ENCODE results near the gene TMC2. TPM values are rescaled to one million over a fixed set of nuclear protein-coding genes. Genes with fewer than 3 reads are reported as not detected.
A peak's percentile ranks its signal among the peaks of the same experiment; 100 is the strongest.

Gene TMC2
- total RNA-seq, 2 donors from 2014 or later = 0.24 TPM; not detected in 1

DNA sequence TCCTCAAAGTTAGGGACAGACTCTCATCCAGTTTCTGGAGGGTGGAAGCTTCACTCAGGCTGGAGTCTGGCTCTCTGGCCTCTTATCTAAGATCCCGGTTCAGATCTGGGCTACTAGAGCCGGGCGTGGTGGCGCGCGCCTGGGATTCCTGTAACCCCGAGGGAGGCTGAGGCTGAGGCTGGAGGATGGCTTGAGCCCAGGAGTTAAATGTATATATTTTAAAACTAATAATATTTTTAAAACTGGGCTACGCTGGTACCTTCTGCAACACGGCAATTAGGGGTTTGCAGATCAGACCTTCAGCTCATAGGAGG lies 26.9 kb upstream of the TMC2 start:
- Mint-ChIP-seq H3K4me1 (peaks cover 25% of the 10 kb centered on the region), H3K27me3 (ENCODE audit: insufficient read depth) (peaks cover 37% of the 10 kb centered on the region), H3K9me3 (peaks cover 6% of the 10 kb centered on the region), H3K36me3 (ENCODE audit: low read depth) (no peaks in the 10 kb centered on the region), H3K27ac (peak overlapping the region; percentile 91), H3K4me3 (peak overlapping the region; percentile 95)
- no peaks in the 10 kb centered on the region for H3K9me3 ChIP-seq (ENCODE audit: control insufficient read depth, low read length)
- H3K27ac ChIP-seq (ENCODE audit: low read depth, low read length) = peak overlapping the region; percentile 41
- H3K4me1 ChIP-seq (ENCODE audit: control insufficient read depth, insufficient read depth, low read length) = peaks cover 3% of the 10 kb centered on the region
- H3K36me3 ChIP-seq (ENCODE audit: control insufficient read depth, insufficient read depth, low read length) = no peaks in the 10 kb centered on the region
- DNase-seq = no peak
- peak; percentile 40 for TF ChIP-seq CTCF (conservative IDR thresholded peaks at IDR 0.05)
- WGBS, 2 experiments (ENCODE audit: insufficient coverage in 1 of 2, insufficient read length in 1 of 2) = 3% methylated on average over 8 of the region's 9 CpGs; no CpG with 5 or more reads in 1 of the 2 experiments
- peak overlapping the region; percentile 84 for H3K9ac ChIP-seq (ENCODE audit: extremely low read depth, low read length, poor library complexity, severe bottlenecking)
- H3K27me3 ChIP-seq (ENCODE audit: control insufficient read depth, insufficient read depth, low read length, poor library complexity, severe bottlenecking) = peaks cover 34% of the 10 kb centered on the region
- H3K4me3 ChIP-seq (ENCODE audit: low read length) = peak overlapping the region; percentile 91

DNA sequence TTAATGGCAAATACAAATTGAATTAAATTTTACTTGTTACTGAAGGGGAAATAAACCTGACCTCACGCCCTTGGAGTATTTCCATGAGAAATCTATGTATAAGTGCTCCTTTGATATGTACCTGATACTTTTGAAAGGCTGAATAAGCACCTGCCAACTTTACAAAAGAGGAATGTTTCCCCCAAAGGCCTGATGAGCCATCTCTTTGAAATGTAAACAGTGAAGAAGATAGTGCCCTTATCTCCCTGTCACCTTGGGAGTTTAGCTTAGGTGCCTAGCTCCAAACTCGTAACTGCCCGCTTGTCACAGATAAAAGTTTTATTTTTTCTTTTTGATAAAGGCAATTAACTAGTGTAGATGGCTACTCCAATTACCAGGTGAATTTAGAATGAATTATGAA lies 26.6 kb upstream of the TMC2 start:
- Histone ChIP-seq H3K27me3 (ENCODE audit: control insufficient read depth, insufficient read depth, low read length, poor library complexity, severe bottlenecking) (peaks cover 37% of the 10 kb centered on the region), H3K4me1 (ENCODE audit: control insufficient read depth, insufficient read depth, low read length) (peaks cover 3% of the 10 kb centered on the region), H3K9me3 (ENCODE audit: control insufficient read depth, low read length) (no peaks in the 10 kb centered on the region), H3K27ac (ENCODE audit: low read depth, low read length) (no peak overlapping the region), H3K4me3 (ENCODE audit: low read length) (peak overlapping the region; percentile 91), H3K9ac (ENCODE audit: extremely low read depth, low read length, poor library complexity, severe bottlenecking) (peak overlapping the region; percentile 84), H3K36me3 (ENCODE audit: control insufficient read depth, insufficient read depth, low read length) (no peaks in the 10 kb centered on the region)
- peak overlapping the region; percentile 95 for H3K4me3 Mint-ChIP-seq
- no peak for TF ChIP-seq CTCF (conservative IDR thresholded peaks at IDR 0.05)
- peaks cover 6% of the 10 kb centered on the region for H3K9me3 Mint-ChIP-seq
- DNase-seq = no peak
- H3K36me3 Mint-ChIP-seq (ENCODE audit: low read depth) = no peaks in the 10 kb centered on the region
- H3K27ac Mint-ChIP-seq = no peak overlapping the region
- H3K4me1 Mint-ChIP-seq = peaks cover 23% of the 10 kb centered on the region
- WGBS, 2 experiments (ENCODE audit: insufficient coverage in 1 of 2, insufficient read length in 1 of 2) = 0 to 2% methylated on average over 1 to 3 of the region's 3 CpGs
- peaks cover 33% of the 10 kb centered on the region for H3K27me3 Mint-ChIP-seq (ENCODE audit: insufficient read depth)

GRCh38 chr20:2515203-2515602 lies 21.2 kb upstream of the TMC2 start:
- H3K27ac Mint-ChIP-seq = no peak overlapping the region
- H3K9me3 ChIP-seq (ENCODE audit: control insufficient read depth, low read length) = no peaks in the 10 kb centered on the region
- H3K27me3 Mint-ChIP-seq (ENCODE audit: insufficient read depth) = peaks cover 25% of the 10 kb centered on the region

More at GRCh38 chr20:2515203-2515602, 21.2 kb upstream of the TMC2 start:
- H3K9ac ChIP-seq (ENCODE audit: extremely low read depth, low read length, poor library complexity, severe bottlenecking) = no peak overlapping the region
- no peaks in the 10 kb centered on the region for H3K9me3 Mint-ChIP-seq
- H3K36me3 ChIP-seq (ENCODE audit: control insufficient read depth, insufficient read depth, low read length) = no peaks in the 10 kb centered on the region
- no CpG with 5 or more reads among the region's 1 CpG for WGBS, 2 experiments (ENCODE audit: insufficient coverage in 1 of 2, insufficient read length in 1 of 2)
- H3K4me3 ChIP-seq (ENCODE audit: low read length) = no peak overlapping the region
- no peak overlapping the region for H3K27ac ChIP-seq (ENCODE audit: low read depth, low read length)
- H3K36me3 Mint-ChIP-seq (ENCODE audit: low read depth) = no peaks in the 10 kb centered on the region
- no peak for DNase-seq
- H3K4me1 ChIP-seq (ENCODE audit: control insufficient read depth, insufficient read depth, low read length) = peaks cover 3% of the 10 kb centered on the region
- H3K4me1 Mint-ChIP-seq = peaks cover 8% of the 10 kb centered on the region
- no peak overlapping the region for H3K4me3 Mint-ChIP-seq
- TF ChIP-seq CTCF (conservative IDR thresholded peaks at IDR 0.05) = no peak
- H3K27me3 ChIP-seq (ENCODE audit: control insufficient read depth, insufficient read depth, low read length, poor library complexity, severe bottlenecking) = peaks cover 61% of the 10 kb centered on the region
